Hematopoietic multipotent progenitor cell treated with erythropoietin and hydrocortisone succinate and interleukin-3 and kit ligand, for 17 days (in vitro differentiated cells): ENCODE measurements around the gene CDK19.

Experiments
- DNase-seq: peaks from one replicate; pipeline ENCODE4 v3.0.0-alpha.2; 2015; ENCODE audit warnings: low spot score

CDK19 gene

DNA sequence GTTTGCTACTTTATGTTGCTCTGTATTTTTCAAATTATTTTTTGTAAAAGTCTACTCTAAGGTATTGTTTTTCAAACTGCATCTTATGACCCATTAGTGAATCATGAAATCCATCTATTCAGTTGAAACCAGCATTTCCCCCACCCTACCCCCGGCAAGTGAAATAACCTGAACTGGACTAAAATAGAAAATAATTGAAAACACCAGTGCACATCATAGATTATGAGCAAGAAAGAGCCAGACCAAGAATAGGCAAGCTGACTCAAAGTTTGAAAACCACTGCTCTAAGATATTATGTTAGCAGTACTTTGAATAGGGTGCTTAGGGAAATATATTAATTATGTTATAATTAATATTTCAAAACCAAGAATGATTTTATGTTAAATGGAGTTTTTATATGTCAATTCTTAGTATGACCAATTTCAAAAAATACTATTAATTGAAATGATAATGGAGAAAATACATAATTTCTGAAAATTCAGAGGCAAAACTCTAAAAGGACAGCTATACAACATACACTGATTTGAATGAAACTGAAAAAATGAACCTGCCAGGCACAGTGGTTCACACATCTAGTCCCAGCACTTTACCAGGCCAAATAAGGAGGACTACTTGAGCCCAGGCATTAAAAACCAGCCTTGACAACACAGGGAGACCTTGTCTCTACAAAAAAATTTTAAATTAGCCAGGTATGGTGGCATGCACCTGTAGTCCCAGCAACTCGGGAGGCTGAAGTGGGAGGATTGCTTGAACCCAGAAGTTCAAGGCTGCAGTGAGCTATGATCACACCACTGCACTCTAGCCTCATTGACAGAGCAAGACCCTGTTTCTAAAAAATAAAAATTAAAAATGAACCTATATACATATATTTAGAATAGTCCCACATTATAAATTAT lies 112.0 kb downstream of the CDK19 start:
- no peak for DNase-seq

DNA sequence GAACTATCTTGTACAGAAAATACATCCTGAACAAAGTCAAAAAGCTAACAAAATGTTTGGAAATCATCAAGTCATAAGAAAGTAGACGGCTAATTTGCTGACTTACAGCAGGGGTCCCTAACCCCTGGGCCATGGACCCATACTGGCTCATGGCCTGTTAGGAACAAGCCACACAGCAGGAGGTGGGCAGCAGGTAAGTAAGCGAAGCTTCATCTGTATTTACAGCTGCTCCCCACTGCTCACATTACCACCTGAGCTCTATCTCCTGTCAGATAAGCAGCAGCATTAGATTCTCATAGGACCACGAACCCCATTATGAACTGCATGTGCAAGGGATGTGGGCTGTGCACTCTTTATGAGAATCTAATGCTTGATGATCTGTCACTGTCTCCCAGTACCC lies 115.5 kb downstream of the CDK19 start:
- no peak for DNase-seq

DNA sequence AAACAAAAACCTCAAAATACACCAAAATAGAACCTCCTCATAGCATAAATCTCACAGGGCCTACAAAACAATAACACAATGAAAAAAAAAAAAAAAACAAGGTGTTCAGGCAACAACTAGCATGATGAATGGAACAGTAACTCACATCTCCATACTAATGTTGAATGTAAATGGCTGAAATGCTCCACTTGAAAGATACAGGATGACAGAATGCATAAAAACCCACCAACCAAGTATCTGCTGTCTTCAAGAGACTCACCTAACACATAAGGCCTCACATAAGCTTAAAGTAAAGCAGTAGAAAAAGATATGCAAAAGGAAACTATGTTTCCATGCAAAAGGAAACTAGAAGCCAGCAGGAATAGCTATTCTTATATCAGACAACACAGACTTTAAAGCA lies 121.3 kb downstream of the CDK19 start:
- DNase-seq = no peak

DNA sequence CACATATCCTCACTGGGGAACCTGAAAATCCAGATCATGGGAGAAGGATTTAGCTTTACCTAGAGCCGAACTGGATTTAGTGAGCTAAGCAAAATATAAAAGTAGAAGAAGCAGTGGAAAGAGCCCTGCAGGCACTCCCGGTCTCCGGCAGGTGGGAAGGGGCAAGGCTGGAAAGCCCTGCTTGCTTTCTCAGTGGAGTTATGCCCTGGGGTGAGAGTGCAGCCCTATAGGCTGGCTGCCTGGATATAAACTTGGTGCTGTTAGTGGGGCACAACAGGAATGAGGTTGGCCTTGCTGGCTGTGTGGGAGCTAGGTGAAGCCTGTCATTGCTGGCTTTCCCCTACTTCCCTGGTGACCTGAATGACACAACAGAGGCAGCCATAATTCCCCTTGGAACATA lies 122.0 kb downstream of the CDK19 start:
- DNase-seq = no peak

GRCh38 chr6:110690916-110691315 lies 124.4 kb downstream of the CDK19 start:
- no peak for DNase-seq

GRCh38 chr6:110690106-110690654 lies 125.1 kb downstream of the CDK19 start:
- DNase-seq = no peak

GRCh38 chr6:110689275-110689935 lies 125.9 kb downstream of the CDK19 start:
- DNase-seq = no peak

- DNase-seq = no peak
Measured at GRCh38 chr6:110688661-110689268, 126.5 kb downstream of the CDK19 start.

- DNase-seq = no peak
Measured at GRCh38 chr6:110687326-110687725, 127.9 kb downstream of the CDK19 start.

GRCh38 chr6:110683241-110683640 lies 132.0 kb downstream of the CDK19 start:
- no peak for DNase-seq

- peak; percentile 88 for DNase-seq
Measured at GRCh38 chr6:110682460-110682853, 132.8 kb downstream of the CDK19 start.

GRCh38 chr6:110681543-110682459 lies 133.5 kb downstream of the CDK19 start:
- no peak for DNase-seq

DNA sequence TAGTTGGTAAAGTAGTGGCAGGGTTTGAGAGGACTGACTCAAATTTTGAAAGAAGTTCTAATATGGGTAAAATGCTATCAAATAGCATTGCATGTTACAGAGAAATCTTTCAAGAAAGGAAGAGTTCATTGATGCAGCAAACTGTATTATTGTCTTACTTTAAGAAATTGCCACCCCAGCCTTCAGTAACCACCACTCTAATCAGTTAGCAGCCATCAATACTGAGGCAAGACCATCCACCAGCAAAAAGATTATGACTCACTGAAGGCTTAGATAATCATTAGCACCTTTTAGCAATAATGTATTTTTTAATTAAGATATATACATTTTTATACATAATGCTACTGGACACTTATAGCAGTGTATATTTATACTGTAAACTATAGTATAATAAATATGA lies 138.9 kb downstream of the CDK19 start:
- DNase-seq = no peak

DNA sequence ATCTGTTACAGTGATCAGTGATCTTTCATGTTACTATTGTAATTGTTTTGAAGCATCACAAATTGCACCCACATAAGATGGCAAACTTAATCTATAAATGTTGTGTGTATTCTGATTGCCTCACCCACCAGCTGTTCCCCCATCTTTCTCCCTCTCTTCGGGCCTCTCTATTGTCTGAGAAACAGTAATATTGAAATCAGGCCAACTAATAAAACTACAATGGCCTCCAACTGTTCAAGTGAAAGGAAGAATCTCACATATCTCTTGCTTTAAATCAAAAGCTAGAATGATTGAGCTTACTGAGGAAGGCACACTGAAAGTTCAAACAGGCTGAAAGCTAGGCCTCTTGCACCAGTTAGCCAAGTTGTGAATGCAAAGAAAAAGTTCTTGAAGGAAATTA lies 141.2 kb downstream of the CDK19 start:
- no peak for DNase-seq

DNA sequence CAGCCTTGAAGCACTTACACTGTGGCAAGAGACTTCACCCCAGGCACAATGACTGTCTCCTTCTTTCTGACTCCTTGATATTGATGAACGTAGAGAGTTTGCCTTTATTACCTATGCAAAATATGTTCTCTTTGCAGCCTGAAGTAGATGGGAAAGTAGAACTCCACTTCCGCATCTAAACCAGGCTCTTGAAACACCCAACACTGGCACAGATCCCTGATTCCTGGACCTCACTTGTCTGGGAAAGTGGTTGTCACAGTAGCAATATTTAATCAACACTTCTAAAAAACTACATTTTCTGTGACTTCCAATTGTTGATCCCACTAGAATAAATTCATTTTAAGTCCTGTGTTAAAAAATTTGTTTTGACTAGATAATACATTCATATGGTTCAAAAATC lies 143.1 kb downstream of the CDK19 start:
- DNase-seq = no peak

- no peak for DNase-seq
Measured at GRCh38 chr6:110671447-110671846, 143.8 kb downstream of the CDK19 start.

DNA sequence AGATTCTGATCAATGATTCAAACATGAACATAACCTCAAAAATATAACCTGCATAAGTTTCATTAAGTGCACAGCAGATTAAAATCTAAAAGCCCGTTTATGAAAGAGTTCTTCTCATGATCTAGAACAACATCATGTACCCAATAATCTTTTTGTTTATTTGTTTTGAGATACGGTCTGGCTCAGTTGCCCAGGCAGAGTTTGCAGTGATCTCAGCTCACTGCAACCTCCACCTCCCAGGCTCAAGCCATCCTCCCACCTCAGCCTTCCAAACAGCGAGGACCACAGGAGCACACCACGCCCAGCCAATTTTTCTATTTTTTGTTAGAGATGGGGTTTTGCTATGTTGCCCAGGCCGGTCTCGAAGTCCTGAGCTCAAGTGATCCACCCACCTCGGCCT lies 149.7 kb downstream of the CDK19 start:
- DNase-seq = no peak

GRCh38 chr6:110664933-110665332 lies 150.3 kb downstream of the CDK19 start:
- DNase-seq = no peak

GRCh38 chr6:110662490-110663211 lies 152.6 kb downstream of the CDK19 start:
- no peak for DNase-seq

DNA sequence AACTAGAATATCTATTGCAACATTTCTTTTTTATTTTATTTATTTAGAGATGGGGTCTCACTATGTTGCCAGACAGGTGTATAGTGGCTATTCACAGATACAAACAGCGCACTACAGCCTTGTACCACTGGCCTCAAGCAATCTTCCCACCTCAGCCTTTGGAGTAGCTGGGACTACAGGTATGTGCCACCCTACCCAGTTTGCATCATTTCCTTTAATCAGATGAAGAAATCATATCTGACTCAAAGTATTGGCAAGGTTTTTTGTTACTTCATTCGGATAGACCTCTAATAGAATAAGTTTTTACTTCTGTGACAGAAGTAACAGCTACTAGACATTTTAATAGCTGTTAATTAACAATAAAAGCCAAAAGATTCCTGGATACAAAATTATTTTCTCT lies 153.9 kb downstream of the CDK19 start:
- no peak for DNase-seq

DNA sequence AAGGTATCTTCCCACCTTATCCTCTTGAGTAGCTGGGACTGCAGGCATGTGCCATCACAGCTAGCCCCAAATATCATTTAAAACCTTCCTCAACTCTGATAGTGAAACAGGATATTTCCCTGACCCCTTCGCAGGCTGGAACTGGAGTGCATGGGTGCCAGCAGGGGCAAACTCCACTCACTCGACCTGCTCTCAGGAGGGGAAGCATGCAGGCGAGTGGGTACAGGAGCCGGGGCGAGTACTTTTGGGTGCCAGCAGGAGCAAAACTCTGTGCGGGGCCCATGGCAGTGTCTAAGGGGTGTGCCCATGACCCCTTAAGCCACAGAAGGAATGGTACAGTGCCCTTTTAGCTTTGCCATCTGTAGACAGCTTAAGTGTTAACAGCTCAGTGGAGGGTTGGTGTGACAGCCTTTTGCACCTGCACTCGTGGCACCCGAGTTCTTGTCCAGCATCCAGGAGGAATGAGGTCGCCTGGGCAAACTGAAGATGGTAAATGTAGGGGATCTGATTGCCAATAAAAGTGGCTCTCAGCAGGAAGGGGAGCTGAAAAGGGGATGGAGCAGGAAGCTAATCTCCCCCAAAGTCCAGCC lies 155.1 kb downstream of the CDK19 start:
- DNase-seq = no peak
